CD4-positive, alpha-beta T cell (primary cell): ENCODE results near the gene RAP1GAP2. TPM values are rescaled to one million over a fixed set of nuclear protein-coding genes. Genes with fewer than 3 reads are reported as not detected.

ENCODE experiments used
- ATAC-seq: fragments of 200-7000 bp; cut with Tn5 transposase; one replicate; pipeline ENCODE4 v1.10.0; 2022; ENCODE audit warnings: mild to moderate bottlenecking; ENCODE audit not compliant: poor library complexity
- CTCF ChIA-PET: fragments of 350-600 bp; sonication (Branson Sonifier 250); formaldehyde crosslinking; loops from one replicate; lab custom pipeline; 2021; ENCODE audit warnings: antibody characterized with exemption, inconsistent platforms; lab: Charles Lee
- POLR2A ChIA-PET: fragments of 350-600 bp; sonication (Branson Sonifier 250); formaldehyde crosslinking; loops from one replicate; lab custom pipeline; 2021; ENCODE audit warnings: antibody characterized with exemption, inconsistent platforms; lab: Charles Lee
- DNase-seq, 14 experiments: peaks; one replicate each; pipeline ENCODE4 v3.0.0-alpha.2; 2013 to 2020; ENCODE audit warnings: mixed read lengths in 2 of 14
- H3K27ac ChIP-seq, 2 donors: one replicate each; pipeline versions ENCODE4 v1.5.1 to v1.7.0; 2013; ENCODE audit warnings: low read length in 2 of 2, low read depth in 1 of 2, mild to moderate bottlenecking in 1 of 2
- H3K27me3 ChIP-seq, 2 experiments: 1 replicate in 1 of 2; 2 replicates in 1 of 2; pipeline versions ENCODE4 v1.6.1 to v1.7.0; 2013; ENCODE audit warnings: low read length in 2 of 2, control low read depth in 1 of 2, mild to moderate bottlenecking in 1 of 2, moderate library complexity in 1 of 2; ENCODE audit not compliant: insufficient read depth in 2 of 2, control insufficient read depth in 1 of 2
- H3K36me3 ChIP-seq: one replicate; pipeline ENCODE4 v1.6.1; 2013; ENCODE audit warnings: low read length, control low read depth; ENCODE audit not compliant: insufficient read depth
- H3K4me1 ChIP-seq: one replicate; pipeline ENCODE4 v1.6.1; 2013; ENCODE audit warnings: low read length, control low read depth; ENCODE audit not compliant: insufficient read depth
- H3K4me3 ChIP-seq: one replicate; pipeline ENCODE4 v1.5.1; 2013; ENCODE audit warnings: mild to moderate bottlenecking, low read length, moderate library complexity
- H3K9me3 ChIP-seq, 2 experiments: 1 replicate in 1 of 2; 2 replicates in 1 of 2; pipeline versions ENCODE4 v1.6.1 to v1.7.0; 2013; ENCODE audit warnings: low read length in 2 of 2, mild to moderate bottlenecking in 2 of 2, control low read depth in 1 of 2, moderate library complexity in 1 of 2; ENCODE audit not compliant: control insufficient read depth in 1 of 2, insufficient read depth in 1 of 2
- H3K27ac Mint-ChIP-seq: one replicate; pipeline ENCODE4 v1.8.0; 2020; ENCODE audit warnings: mixed read lengths
- H3K27me3 Mint-ChIP-seq: one replicate; pipeline ENCODE4 v1.8.0; 2021; ENCODE audit warnings: mixed read lengths
- H3K36me3 Mint-ChIP-seq: one replicate; pipeline ENCODE4 v1.8.0; 2021; ENCODE audit warnings: low read depth, mixed read lengths
- H3K4me1 Mint-ChIP-seq: one replicate; pipeline ENCODE4 v1.8.0; 2021; ENCODE audit warnings: low read depth, mixed read lengths
- H3K4me3 Mint-ChIP-seq: one replicate; pipeline ENCODE4 v1.8.0; 2020; ENCODE audit warnings: mild to moderate bottlenecking, mixed read lengths
- H3K9me3 Mint-ChIP-seq: one replicate; pipeline ENCODE4 v1.8.0; 2020; ENCODE audit warnings: mixed read lengths
- CTCF ChIP-seq: fragments of 200-600 bp; IDR thresholded peaks from one replicate; pipeline ENCODE4 v1.8.0; 2022; ENCODE audit warnings: antibody characterized with exemption, mild to moderate bottlenecking
- intact Hi-C, 2 experiments: fragments of 100-400 bp; cut with DNase I in 1 of 2; cut with micrococcal nuclease in 1 of 2; formaldehyde crosslinking; loops; one replicate each; pipeline versions ENCODE4 v1.15.1 to v1.9.0; 2023 to 2025; cut with DNase I, micrococcal nuclease
- total RNA-seq, 174 experiments: library from RNA in 2 of 174; stranded (reverse) in 2 of 174; gene quantifications; one replicate each; pipeline ENCODE4 v1.2.3 and lab custom pipeline; 2021 to 2026

Gene RAP1GAP2
- total RNA-seq, 2 experiments from 2014 or later, result 46.3 to 49.7 TPM

GRCh38 chr17:2778489-2778888 lies 17.7 kb upstream of the RAP1GAP2 start:
- H3K36me3 ChIP-seq, result no peaks in the 10 kb centered on the region
- H3K4me3 ChIP-seq, result no peak overlapping the region
- no peak overlapping the region for H3K4me3 Mint-ChIP-seq
- peaks cover 14% of the 10 kb centered on the region for H3K4me1 Mint-ChIP-seq
- no peaks in the 10 kb centered on the region for H3K36me3 Mint-ChIP-seq
- peaks cover 14% of the 10 kb centered on the region for H3K4me1 ChIP-seq
- H3K27ac Mint-ChIP-seq, result no peak overlapping the region
- DNase-seq, result no peak
- ChIA-PET POLR2A (no interaction called here), CTCF (interaction anchor here (1.4 kb wide), 1 partner anchor 71 kb away, joined by 3 read pairs; no protein-coding TSS in a partner anchor)
- H3K27me3 ChIP-seq, result peaks cover 28 to 30% of the 10 kb centered on the region in 2 experiments
- no peaks in the 10 kb centered on the region for H3K9me3 Mint-ChIP-seq
- peaks cover 0 to 7% of the 10 kb centered on the region in 2 experiments for H3K9me3 ChIP-seq
- no peak overlapping the region for H3K27ac ChIP-seq
- TF ChIP-seq CTCF, result no peak
- H3K27me3 Mint-ChIP-seq, result peaks cover 45% of the 10 kb centered on the region
- intact Hi-C loops, result no loop called here
- ATAC-seq, result no peak

GRCh38 chr17:2779545-2779944 lies 16.7 kb upstream of the RAP1GAP2 start:
- peaks cover 0 to 7% of the 10 kb centered on the region in 2 experiments for H3K9me3 ChIP-seq
- no peak for DNase-seq
- no peaks in the 10 kb centered on the region for H3K36me3 Mint-ChIP-seq
- H3K4me1 Mint-ChIP-seq, result peaks cover 14% of the 10 kb centered on the region
- no peaks in the 10 kb centered on the region for H3K36me3 ChIP-seq
- CTCF ChIA-PET, result interaction anchor here (1.4 kb wide), 1 partner anchor 69 kb away, joined by 3 read pairs; no protein-coding TSS in a partner anchor
- intact Hi-C loops, result no loop called here
- no peak for TF ChIP-seq CTCF
- peaks cover 23 to 24% of the 10 kb centered on the region in 2 experiments for H3K27me3 ChIP-seq
- H3K9me3 Mint-ChIP-seq, result no peaks in the 10 kb centered on the region
- H3K27me3 Mint-ChIP-seq, result peaks cover 37% of the 10 kb centered on the region
- H3K27ac ChIP-seq, result no peak overlapping the region
- H3K4me3 ChIP-seq, result no peak overlapping the region
- POLR2A ChIA-PET, result no interaction called here
- no peak overlapping the region for H3K27ac Mint-ChIP-seq
- no peak overlapping the region for H3K4me3 Mint-ChIP-seq
- ATAC-seq, result no peak
- H3K4me1 ChIP-seq, result peaks cover 14% of the 10 kb centered on the region

GRCh38 chr17:2780256-2780655 lies 16.0 kb upstream of the RAP1GAP2 start:
- ATAC-seq (no peak), DNase-seq (no peak)
- no peak overlapping the region for H3K4me3 ChIP-seq
- ChIA-PET CTCF (no interaction called here), POLR2A (no interaction called here)
- H3K4me1 ChIP-seq, result peaks cover 14% of the 10 kb centered on the region
- TF ChIP-seq CTCF, result no peak
- H3K27ac ChIP-seq, result no peak overlapping the region
- Mint-ChIP-seq H3K36me3 (no peaks in the 10 kb centered on the region), H3K27ac (no peak overlapping the region), H3K9me3 (no peaks in the 10 kb centered on the region), H3K27me3 (peaks cover 30% of the 10 kb centered on the region), H3K4me3 (no peak overlapping the region), H3K4me1 (peaks cover 14% of the 10 kb centered on the region)
- H3K9me3 ChIP-seq, result peaks cover 0 to 7% of the 10 kb centered on the region in 2 experiments
- intact Hi-C loops, result no loop called here
- no peaks in the 10 kb centered on the region for H3K36me3 ChIP-seq
- H3K27me3 ChIP-seq, result peaks cover 20 to 21% of the 10 kb centered on the region in 2 experiments
